NCI-H524 treated with DMSO at 0.1 percent for 48 hours (cell line): ENCODE data around the gene METTL1.

ENCODE experiments used
- DNase-seq: peaks from one replicate; lab custom pipeline; 2025; lab: John Stamatoyannopoulos, UW

Gene METTL1

DNA sequence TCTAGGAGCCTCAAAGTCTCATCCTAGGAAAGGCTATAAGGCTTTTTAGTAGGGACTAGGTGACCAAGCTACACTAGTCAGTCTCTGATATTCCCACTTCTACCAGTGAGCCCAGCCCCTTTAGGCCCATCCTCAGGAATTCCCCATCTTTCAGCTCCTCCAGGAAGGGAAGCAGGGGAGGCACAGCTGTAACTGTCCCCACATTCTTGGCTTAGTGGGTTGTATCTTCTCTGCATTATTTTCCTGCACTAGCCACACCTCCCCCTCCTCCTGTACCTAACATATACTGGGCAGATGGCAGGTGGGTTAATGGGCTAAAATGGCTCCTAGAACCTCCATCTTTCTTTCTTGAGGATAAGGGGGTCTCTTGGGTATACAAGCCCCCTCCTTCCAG is 4.6 kb downstream of the METTL1 start:
- no peak for DNase-seq

DNA sequence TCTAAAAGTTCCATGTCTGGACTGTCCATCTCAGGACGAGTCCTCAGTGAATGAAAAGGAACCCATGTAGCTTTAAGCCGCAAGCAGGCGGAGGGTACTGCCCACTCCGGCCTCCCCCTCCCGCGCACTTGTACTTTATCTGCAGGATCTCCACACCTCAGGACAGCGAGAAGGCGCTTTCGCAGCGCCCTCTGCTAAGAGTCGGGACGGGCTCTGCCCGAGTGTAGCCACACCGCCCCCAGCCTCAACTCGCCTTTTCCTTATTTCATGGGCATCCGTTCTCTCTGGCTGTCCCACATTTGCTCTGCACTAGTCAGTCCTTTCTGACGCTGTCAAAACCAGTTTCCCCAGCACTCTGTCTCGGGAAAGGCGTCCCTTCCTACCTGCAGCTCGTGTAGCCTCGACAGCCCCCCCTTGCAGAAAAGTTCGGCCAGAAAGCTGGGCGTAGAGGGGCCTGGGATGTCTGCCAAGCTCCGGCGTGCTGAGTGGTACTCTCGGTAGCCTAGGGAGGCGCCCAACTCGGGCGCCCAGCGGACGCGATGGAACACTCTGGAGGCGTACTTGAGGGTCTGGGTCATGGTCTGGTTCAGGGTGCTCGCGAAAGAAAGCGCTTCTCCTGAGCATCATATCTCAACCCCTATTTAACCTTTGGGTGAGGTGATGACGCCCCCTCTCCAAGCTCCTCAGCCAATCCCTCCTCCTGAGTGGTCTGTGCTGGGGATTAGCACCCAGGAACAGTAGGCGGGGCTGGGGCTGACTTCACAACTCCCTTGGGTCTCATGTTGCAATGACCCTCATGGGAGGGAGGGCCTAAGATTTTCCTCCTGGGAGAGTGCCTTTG is 5.2 kb downstream of the METTL1 start, which contains the start of gene CYP27B1:
Gene CYP27B1 (minus strand): TSS at position 615 of the 841 bp plus-strand sequence. CDS start 37 bp downstream, at position 578.
- no peak for DNase-seq

DNA sequence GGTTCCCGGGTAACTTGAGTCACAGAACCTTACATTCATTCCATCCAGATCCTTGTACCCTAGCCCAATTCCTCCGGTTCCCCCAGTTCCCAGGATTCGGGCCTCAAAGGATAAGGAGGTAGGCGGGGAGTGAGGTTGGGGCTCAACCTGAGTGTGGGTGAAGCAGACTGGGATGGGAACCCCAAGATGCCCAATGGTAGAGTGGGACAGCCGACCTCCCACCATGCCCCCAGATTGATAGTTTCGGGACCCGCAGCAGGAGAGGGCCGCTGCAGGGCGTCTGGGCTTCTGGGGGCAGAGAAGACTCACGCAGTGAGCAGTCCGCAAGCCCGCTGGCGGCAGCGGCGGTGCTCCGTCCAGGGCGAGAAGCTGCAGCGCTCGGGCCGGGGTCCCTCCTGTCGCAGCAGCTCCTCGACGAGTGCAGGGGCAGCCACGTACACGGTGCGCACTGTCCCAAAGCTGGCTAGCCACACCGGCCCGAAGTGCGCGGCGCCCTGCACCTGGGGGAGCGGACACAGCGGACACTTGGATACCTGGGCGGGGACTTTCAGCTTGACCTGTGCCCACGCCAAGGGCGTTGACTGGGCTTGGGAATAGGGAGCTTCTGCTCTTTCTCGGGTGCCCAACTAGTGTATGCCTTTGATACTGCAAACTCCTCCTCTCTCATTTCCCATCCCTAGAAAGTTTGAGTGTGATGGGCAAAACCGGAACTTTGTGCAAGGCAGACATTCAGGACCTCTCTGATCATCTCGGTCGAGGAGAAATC is 6.0 kb downstream of the METTL1 start:
- DNase-seq = no peak

GRCh38 chr12:57765003-57765697 is 6.8 kb downstream of the METTL1 start:
- DNase-seq = no peak

DNA sequence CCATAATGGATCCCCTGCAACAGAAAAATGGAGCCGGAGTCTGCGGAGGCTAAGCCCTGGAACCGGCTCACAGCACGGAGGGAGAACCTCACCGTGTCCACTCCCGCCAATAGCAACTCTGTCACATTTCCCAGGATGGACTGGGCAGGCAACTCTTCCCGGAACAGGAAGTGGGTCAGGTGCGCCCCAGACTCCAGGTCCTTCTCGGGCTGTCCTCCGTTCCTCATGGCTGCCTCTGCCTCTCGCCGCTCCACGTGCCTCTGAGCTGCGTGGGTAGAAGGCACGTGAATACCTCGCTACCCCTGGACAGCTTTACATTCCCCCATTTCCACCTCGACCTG is 7.3 kb downstream of the METTL1 start:
- no peak for DNase-seq

DNA sequence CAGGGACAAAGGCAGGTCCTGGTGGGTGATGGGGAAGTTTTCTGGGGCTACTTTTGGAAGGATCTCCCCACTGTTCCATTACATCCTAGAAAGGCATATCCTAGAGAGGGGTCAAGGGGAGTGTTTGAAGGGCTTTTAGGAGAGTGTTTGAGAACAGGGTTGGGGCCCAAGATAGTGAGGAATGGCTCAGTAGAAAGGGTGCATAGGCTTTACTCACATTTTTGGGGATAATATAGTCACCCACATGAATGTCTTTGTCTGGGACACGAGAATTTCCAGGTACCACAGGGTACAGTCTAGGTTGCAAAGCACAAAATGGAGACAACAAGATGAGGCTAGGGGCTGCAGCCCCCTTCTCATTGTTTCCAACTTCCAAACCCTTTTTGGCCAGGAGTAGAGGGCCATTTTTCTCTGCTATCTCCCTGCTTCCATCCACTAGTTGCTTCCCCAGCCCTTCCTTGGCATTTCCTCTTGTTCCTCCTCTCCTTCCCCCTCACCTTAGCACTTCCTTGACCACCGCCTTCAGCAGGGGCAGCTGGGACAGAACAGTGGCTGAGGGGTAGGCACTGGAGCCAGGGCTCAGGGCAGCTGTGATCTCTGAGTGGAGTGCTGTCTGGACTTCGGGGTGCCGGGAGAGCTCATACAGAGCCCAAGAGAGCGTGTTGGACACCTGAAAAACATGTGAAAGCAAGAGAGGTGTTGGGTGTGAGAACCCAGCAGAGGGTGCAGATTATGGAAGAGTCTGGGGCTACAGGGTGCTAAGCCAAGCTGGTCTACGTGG is 7.8 kb downstream of the METTL1 start:
- DNase-seq = no peak

DNA sequence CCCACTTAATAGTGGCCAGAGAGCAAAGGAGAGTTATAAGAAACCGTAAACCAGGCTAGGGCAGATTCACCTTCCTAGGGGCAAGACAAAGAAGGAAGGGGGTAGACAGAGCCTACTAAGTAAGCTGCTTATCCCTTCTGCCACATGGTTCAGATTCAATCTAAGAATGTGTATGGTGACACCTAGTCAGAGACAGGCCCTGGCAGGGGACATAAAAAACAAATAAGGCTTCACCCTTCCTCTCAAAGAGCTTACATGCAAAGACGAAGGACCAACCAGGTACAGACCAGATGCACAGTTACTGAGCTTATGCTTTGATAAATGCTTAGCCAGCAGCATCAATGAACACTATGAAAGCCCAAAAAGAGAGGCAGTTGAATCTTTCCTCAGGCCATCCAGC is 9.4 kb downstream of the METTL1 start:
- DNase-seq = no peak

DNA sequence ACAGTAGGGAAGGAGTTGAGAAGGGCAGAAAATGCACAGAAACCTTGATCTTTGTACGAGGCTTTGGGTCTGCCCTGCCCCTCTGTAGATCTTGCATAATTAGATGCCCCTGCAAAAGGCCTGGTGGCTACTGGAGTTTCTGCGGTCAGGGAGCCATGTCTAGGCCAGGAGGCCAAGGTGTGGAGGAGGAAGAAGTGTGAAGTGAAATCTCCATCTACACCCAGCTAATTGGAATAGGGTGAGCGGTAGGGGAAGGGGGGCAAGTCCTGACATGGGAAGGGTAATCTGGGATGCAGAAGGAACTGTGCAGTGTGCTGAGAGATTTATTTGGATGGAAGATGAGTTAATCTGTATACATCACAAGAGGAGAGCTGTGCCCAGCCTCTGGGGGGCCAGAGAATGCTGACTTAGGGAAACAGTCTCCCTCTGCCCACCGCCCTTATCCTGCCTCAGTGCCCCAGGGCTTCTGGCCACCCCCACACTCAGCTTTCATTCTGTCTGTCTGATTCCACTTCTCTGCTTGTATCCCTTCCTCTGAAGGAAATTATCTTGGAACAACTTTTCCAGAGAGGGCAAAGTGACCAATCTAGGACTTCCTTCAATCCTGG is 10.4 kb downstream of the METTL1 start:
- no peak for DNase-seq

DNA sequence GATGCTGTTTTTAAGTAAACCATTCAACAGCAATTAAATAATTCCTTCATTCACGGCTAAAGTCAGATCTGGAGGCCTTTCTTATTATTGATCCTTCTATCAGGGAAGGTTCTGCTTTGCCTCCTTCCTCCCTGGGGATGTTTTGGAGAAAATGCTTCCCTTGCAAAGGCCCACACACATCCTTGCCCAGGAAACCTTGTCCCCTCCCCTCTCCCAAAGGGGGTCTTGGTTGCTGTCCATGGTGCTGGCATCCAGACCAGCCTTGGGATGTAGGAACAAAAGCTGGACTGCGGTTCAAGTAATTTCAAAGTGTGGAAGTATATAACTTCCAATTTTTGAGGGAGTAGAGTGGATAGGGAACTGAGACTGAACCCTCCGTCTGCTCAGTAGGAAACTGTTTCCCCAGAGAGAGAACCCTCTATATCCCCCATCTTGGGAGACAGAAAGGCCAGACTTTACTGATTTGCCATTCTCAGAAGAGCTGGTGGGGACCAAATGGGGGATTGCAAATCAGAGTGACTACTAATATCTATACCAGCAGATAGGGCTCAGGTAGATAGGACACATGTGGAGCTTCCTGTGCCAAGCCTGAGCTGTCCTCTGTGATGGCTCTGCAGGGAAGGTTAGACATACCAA is 11.4 kb downstream of the METTL1 start:
- DNase-seq = no peak

DNA sequence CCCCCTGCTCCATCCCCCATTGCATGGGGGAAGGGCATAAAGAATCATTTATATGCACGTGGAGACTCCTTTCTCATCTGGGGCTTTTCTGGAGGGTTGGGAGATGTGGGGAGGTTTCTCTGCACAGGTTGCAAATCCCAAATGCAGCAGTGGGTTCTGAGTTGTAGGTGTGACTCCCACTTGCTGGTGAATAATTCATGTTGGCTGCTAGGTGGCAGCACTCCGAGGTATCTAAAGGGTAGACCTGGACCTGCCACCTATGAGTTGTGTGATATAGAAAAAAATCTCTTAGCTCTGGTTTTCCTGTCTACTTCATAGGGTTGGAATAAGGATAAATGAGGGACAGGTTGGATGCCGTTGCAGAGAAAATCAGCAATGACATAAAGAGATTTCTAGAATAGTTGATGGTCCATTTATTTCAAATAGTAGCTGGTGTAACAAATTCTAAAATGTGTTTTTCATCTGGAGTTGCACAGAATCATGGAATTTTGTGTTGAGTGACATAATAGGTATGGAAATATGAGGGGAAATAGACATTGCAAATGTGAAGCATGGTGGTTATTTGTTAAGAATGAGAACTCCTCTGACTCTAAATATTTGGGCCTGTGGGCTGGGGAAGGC is 12.4 kb downstream of the METTL1 start:
- no peak for DNase-seq

- DNase-seq = no peak
Observed at GRCh38 chr12:57758552-57759359, 13.1 kb downstream of the METTL1 start.

DNA sequence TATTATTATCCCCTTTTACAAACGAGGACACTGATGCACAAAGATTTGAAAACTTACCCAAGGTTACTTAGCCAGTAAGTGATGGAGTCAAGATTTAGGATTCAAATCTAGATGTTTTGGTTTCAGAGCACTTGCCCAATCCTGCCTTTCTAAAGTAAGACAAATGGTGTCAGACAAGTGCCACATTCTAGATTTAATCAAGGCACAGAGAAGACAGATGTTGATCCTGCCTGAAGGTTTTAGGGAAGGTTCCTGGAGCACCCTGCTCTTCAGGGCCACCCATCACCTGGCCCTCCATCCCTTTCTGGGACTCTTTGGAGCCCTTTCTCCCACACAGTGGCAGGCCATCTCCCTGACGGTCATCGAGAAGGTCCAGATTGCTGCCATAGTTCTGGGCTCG is 14.1 kb downstream of the METTL1 start:
- DNase-seq = no peak

- DNase-seq = no peak
Observed at GRCh38 chr12:57756406-57757341, 15.2 kb downstream of the METTL1 start.

DNA sequence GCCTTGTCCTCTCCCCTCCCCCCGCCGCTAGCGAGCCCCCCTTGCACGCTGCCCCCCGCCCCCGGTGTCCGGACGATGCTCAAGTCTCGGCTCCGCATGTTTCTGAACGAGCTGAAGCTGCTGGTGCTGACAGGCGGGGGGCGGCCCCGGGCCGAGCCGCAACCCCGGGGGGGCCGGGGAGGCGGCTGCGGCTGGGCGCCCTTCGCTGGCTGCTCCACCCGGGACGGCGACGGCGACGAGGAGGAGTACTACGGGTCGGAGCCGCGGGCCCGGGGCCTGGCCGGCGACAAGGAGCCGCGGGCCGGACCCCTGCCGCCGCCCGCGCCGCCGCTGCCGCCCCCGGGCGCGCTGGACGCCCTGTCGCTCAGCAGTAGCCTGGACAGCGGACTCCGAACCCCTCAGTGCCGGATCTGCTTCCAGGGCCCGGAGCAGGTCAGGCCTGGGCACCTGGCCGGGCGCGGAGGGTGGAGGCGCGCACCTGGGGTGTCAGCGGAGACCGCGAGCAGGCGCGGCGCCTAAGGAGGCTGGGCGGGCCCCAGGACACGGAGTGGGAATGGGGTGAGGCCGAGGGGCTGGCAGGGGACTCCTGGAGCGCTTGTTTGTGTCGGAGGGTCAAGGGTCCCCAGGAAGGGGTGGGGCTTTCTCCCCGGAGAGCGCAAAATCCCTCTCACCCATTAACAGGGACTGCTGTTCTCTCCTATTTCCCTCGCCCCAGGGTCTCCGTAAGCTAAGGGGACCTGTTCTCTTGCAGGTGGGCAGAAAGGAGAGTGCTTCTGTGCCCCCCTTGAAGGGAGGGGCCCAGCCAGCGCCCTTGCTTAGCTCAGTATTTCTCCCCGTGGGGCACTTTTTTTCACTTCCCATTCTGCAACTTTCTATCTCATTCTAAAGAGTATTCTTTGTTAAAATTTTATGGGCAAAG is 16.2 kb downstream of the METTL1 start:
- no peak for DNase-seq

GRCh38 chr12:57755194-57755453 is 16.8 kb downstream of the METTL1 start:
- DNase-seq = no peak

- DNase-seq = peak; percentile 24
Observed at GRCh38 chr12:57754411-57755193, 17.3 kb downstream of the METTL1 start, which contains the start of gene MARCHF9. MARCHF9 (plus strand) TSS chr12:57755103; CDS start chr12:57755529, 426 bp downstream.
